ENCODE measurements around the gene RHCG.

DNA sequence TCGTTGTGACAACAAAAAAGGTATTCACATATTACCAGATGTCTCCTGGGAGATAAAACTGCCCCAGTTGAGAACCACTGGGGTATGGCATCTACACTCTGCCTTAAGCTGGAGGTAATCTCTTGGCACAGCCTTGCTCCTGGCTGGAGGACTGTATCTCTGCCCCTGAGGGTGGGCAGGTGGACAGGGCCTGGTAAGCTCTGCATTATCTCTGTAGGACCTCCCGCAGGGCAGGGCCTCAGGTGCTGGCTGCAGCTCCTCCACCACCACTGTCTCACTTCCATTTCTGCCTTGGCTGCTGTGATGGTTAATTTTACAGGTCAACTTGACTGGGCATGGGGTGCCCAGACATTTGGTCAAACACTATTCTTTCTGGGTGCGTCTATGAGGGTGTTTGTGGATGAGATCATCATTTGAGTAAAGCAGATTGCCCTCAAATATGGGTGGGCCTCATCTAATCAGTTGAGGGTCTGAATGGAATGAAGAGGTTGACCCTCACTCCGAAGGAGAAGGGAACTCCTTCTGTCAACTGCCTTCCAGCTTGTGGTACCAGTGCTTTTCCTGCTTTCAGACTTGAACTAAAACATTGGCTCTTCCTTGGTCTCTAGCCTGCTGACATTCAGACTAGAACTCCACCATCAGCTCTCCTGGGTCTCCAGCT is 9.8 kb upstream of the RHCG start:
- TF ChIP-seq, protein P1, sequence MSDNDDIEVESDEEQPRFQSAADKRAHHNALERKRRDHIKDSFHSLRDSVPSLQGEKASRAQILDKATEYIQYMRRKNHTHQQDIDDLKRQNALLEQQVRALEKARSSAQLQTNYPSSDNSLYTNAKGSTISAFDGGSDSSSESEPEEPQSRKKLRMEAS (IDR thresholded peaks at IDR 0.05), result no peak
- no peak for TF ChIP-seq CTCF (IDR thresholded peaks at IDR 0.05; ENCODE audit: low read depth, low read length, missing input control)
